ENCODE data around the gene GPR55. TPM values are rescaled to one million over a fixed set of nuclear protein-coding genes. Genes with fewer than 3 reads are reported as not detected.

The GPR55 gene
- total RNA-seq, 1 experiment from 2014 or later, result 0.19 TPM

GRCh38 chr2:230874876-230875275 is 50.2 kb downstream of the GPR55 start:
- Histone ChIP-seq H3K4me3 (ENCODE audit: low read depth, low read length, poor library complexity, severe bottlenecking) (no peak overlapping the region), H3K27ac (ENCODE audit: low read depth, low read length, poor library complexity, severe bottlenecking) (no peak overlapping the region), H3K36me3 (ENCODE audit: insufficient read depth, low read length, poor library complexity, severe bottlenecking) (peaks cover 54% of the 10 kb centered on the region), H3K4me1 (ENCODE audit: insufficient read depth, low read length, poor library complexity, severe bottlenecking) (peaks cover 18% of the 10 kb centered on the region), H3K27me3 (replicated peaks; ENCODE audit: insufficient read depth, low read depth, low read length, poor library complexity) (no peaks in the 10 kb centered on the region), H3K9me3 (ENCODE audit: low read depth, low read length, poor library complexity, severe bottlenecking) (no peaks in the 10 kb centered on the region)
- TF ChIP-seq, protein P1, sequence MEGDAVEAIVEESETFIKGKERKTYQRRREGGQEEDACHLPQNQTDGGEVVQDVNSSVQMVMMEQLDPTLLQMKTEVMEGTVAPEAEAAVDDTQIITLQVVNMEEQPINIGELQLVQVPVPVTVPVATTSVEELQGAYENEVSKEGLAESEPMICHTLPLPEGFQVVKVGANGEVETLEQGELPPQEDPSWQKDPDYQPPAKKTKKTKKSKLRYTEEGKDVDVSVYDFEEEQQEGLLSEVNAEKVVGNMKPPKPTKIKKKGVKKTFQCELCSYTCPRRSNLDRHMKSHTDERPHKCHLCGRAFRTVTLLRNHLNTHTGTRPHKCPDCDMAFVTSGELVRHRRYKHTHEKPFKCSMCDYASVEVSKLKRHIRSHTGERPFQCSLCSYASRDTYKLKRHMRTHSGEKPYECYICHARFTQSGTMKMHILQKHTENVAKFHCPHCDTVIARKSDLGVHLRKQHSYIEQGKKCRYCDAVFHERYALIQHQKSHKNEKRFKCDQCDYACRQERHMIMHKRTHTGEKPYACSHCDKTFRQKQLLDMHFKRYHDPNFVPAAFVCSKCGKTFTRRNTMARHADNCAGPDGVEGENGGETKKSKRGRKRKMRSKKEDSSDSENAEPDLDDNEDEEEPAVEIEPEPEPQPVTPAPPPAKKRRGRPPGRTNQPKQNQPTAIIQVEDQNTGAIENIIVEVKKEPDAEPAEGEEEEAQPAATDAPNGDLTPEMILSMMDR (conservative IDR thresholded peaks at IDR 0.05; ENCODE audit: low read depth, low read length), result no peak
- TF ChIP-seq EZH2 (IDR thresholded peaks at IDR 0.05; ENCODE audit: borderline replicate concordance, low read depth, low read length, poor library complexity, severe bottlenecking), result no peak
- ChIA-PET CTCF (no interaction called here), POLR2A (ENCODE audit: low non-redundant PET) (no interaction called here)
- DNase-seq (ENCODE audit: low spot score), result no peak
- intact Hi-C loops (cut with micrococcal nuclease; ENCODE audit: unreplicated experiment), result no loop called here
- BruUV-seq (replicated peaks), result no TSS peak

- DNase-seq (ENCODE audit: low spot score), result no peak
- Histone ChIP-seq H3K27me3 (replicated peaks; ENCODE audit: insufficient read depth, low read depth, low read length, poor library complexity) (no peaks in the 10 kb centered on the region), H3K27ac (ENCODE audit: low read depth, low read length, poor library complexity, severe bottlenecking) (no peak overlapping the region), H3K4me1 (ENCODE audit: insufficient read depth, low read length, poor library complexity, severe bottlenecking) (peaks cover 22% of the 10 kb centered on the region), H3K9me3 (ENCODE audit: low read depth, low read length, poor library complexity, severe bottlenecking) (no peaks in the 10 kb centered on the region), H3K36me3 (ENCODE audit: insufficient read depth, low read length, poor library complexity, severe bottlenecking) (peaks cover 49% of the 10 kb centered on the region), H3K4me3 (ENCODE audit: low read depth, low read length, poor library complexity, severe bottlenecking) (no peak overlapping the region)
- intact Hi-C loops (cut with micrococcal nuclease; ENCODE audit: unreplicated experiment), result no loop called here
- CTCF ChIA-PET, result no interaction called here
- POLR2A ChIA-PET (ENCODE audit: low non-redundant PET), result no interaction called here
- TF ChIP-seq, protein P1 (conservative IDR thresholded peaks at IDR 0.05; ENCODE audit: low read depth, low read length), result no peak
- TF ChIP-seq EZH2 (IDR thresholded peaks at IDR 0.05; ENCODE audit: borderline replicate concordance, low read depth, low read length, poor library complexity, severe bottlenecking), result no peak
- no TSS peak for BruUV-seq (replicated peaks)
These were observed 50.6 kb downstream of the GPR55 start for GRCh38 chr2:230874456-230874855.

GRCh38 chr2:230873661-230874401 is 51.2 kb downstream of the GPR55 start:
- no TSS peak for BruUV-seq (replicated peaks)
- Histone ChIP-seq H3K27ac (ENCODE audit: low read depth, low read length, poor library complexity, severe bottlenecking) (no peak overlapping the region), H3K4me3 (ENCODE audit: low read depth, low read length, poor library complexity, severe bottlenecking) (no peak overlapping the region), H3K27me3 (replicated peaks; ENCODE audit: insufficient read depth, low read depth, low read length, poor library complexity) (no peaks in the 10 kb centered on the region), H3K4me1 (ENCODE audit: insufficient read depth, low read length, poor library complexity, severe bottlenecking) (peaks cover 28% of the 10 kb centered on the region), H3K9me3 (ENCODE audit: low read depth, low read length, poor library complexity, severe bottlenecking) (no peaks in the 10 kb centered on the region), H3K36me3 (ENCODE audit: insufficient read depth, low read length, poor library complexity, severe bottlenecking) (peaks cover 43% of the 10 kb centered on the region)
- DNase-seq (ENCODE audit: low spot score), result no peak
- ChIA-PET CTCF (no interaction called here), POLR2A (ENCODE audit: low non-redundant PET) (no interaction called here)
- TF ChIP-seq, protein P1 (conservative IDR thresholded peaks at IDR 0.05; ENCODE audit: low read depth, low read length), result no peak
- no peak for TF ChIP-seq EZH2 (IDR thresholded peaks at IDR 0.05; ENCODE audit: borderline replicate concordance, low read depth, low read length, poor library complexity, severe bottlenecking)
- intact Hi-C loops (cut with micrococcal nuclease; ENCODE audit: unreplicated experiment), result no loop called here

All from A673 (cell line).